ENCODE results near the gene ASPSCR1.

GRCh38 chr17:82055965-82056728 is 78.7 kb downstream of the ASPSCR1 start:
- TF ChIP-seq, protein P1, sequence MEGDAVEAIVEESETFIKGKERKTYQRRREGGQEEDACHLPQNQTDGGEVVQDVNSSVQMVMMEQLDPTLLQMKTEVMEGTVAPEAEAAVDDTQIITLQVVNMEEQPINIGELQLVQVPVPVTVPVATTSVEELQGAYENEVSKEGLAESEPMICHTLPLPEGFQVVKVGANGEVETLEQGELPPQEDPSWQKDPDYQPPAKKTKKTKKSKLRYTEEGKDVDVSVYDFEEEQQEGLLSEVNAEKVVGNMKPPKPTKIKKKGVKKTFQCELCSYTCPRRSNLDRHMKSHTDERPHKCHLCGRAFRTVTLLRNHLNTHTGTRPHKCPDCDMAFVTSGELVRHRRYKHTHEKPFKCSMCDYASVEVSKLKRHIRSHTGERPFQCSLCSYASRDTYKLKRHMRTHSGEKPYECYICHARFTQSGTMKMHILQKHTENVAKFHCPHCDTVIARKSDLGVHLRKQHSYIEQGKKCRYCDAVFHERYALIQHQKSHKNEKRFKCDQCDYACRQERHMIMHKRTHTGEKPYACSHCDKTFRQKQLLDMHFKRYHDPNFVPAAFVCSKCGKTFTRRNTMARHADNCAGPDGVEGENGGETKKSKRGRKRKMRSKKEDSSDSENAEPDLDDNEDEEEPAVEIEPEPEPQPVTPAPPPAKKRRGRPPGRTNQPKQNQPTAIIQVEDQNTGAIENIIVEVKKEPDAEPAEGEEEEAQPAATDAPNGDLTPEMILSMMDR (IDR thresholded peaks at IDR 0.05): no peak
- no peak for TF ChIP-seq POLR2A (IDR thresholded peaks at IDR 0.05)

Data from body of pancreas (tissue), 4 donors.